ENCODE results near the gene FHDC1.

FHDC1 gene

DNA sequence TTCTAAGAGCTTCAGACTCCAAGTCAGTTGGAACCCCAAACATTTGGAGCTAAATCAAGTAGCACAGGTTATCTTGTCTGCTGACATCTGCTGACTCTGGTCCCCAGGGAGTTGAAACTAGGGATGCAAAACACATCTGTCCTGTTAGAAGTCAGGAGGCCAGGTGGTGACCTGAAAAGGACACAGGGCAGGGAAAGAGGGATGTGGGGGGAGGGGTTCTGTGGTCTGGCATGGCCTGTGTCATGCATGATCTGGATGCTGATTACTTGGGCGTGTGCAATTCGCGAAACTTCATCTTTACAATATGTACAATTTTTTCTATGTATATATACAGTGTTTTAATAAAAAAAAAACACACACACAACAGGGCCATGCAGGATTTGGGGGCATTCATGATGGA, 55.3 kb downstream of the FHDC1 start:
- TF ChIP-seq, protein P1, sequence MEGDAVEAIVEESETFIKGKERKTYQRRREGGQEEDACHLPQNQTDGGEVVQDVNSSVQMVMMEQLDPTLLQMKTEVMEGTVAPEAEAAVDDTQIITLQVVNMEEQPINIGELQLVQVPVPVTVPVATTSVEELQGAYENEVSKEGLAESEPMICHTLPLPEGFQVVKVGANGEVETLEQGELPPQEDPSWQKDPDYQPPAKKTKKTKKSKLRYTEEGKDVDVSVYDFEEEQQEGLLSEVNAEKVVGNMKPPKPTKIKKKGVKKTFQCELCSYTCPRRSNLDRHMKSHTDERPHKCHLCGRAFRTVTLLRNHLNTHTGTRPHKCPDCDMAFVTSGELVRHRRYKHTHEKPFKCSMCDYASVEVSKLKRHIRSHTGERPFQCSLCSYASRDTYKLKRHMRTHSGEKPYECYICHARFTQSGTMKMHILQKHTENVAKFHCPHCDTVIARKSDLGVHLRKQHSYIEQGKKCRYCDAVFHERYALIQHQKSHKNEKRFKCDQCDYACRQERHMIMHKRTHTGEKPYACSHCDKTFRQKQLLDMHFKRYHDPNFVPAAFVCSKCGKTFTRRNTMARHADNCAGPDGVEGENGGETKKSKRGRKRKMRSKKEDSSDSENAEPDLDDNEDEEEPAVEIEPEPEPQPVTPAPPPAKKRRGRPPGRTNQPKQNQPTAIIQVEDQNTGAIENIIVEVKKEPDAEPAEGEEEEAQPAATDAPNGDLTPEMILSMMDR (IDR thresholded peaks at IDR 0.05; ENCODE audit: extremely low read depth, insufficient read depth, missing control alignments): no peak
- in situ Hi-C loops (cut with MboI; ENCODE audit: low pct_unique_long_range_greater_than_20kb, low sequenced_read_pairs, unreplicated experiment): no loop called here
- no peak for DNase-seq (ENCODE audit: low spot score)

DNA sequence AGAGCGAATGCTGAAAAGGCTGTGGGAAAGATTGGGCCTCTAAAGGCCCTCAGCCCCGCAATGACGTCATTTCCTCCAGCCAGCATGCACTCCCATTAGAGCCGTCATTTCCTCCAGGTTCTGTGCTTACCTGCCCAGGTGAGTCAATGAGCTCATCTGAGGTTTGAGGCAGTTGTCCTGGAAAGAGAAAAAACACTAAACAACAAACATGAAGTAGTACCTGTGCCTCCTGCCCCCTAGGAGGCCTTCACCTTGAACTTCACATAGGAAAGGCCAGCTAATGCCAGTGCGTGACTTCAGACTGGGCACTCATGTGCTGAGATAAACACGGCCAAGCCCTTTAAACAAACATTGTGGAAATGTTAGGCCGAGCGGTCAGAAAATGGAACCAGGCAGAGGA, 55.9 kb downstream of the FHDC1 start:
- in situ Hi-C loops (cut with MboI; ENCODE audit: low pct_unique_long_range_greater_than_20kb, low sequenced_read_pairs, unreplicated experiment): no loop called here
- TF ChIP-seq, protein P1 (IDR thresholded peaks at IDR 0.05; ENCODE audit: extremely low read depth, insufficient read depth, missing control alignments): no peak
- no peak for DNase-seq (ENCODE audit: low spot score)

- no peak for DNase-seq (ENCODE audit: low spot score)
- TF ChIP-seq, protein P1 (IDR thresholded peaks at IDR 0.05; ENCODE audit: extremely low read depth, insufficient read depth, missing control alignments): no peak
- in situ Hi-C loops (cut with MboI; ENCODE audit: low pct_unique_long_range_greater_than_20kb, low sequenced_read_pairs, unreplicated experiment): no loop called here
Measured at GRCh38 chr4:152992466-152992865, 56.3 kb downstream of the FHDC1 start.

DNA sequence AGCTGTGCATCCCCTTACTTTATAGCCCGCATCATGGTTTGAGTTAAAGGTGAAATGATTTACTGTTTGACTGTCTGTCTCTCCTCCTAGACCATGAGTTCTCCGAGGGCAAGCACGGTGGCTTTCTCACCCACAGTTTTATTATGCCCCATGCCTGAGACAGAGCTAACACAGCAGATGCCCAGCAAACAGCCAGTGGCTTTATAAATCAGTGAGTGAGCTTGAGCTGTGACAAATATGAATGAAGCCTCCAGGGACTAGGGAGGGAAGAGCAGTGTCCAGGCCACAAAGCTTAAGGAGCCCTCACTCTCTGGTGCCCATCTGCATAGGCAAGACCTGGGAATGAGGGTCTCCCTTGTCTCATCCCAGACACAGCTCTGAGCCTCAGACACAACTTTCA, 57.9 kb downstream of the FHDC1 start:
- DNase-seq (ENCODE audit: low spot score): no peak
- TF ChIP-seq, protein P1 (IDR thresholded peaks at IDR 0.05; ENCODE audit: extremely low read depth, insufficient read depth, missing control alignments): no peak
- in situ Hi-C loops (cut with MboI; ENCODE audit: low pct_unique_long_range_greater_than_20kb, low sequenced_read_pairs, unreplicated experiment): no loop called here

GRCh38 chr4:152996111-152996571, 60.0 kb downstream of the FHDC1 start:
- in situ Hi-C loops (cut with MboI; ENCODE audit: low pct_unique_long_range_greater_than_20kb, low sequenced_read_pairs, unreplicated experiment): no loop called here
- TF ChIP-seq, protein P1 (IDR thresholded peaks at IDR 0.05; ENCODE audit: extremely low read depth, insufficient read depth, missing control alignments): no peak
- no peak for DNase-seq (ENCODE audit: low spot score)

DNA sequence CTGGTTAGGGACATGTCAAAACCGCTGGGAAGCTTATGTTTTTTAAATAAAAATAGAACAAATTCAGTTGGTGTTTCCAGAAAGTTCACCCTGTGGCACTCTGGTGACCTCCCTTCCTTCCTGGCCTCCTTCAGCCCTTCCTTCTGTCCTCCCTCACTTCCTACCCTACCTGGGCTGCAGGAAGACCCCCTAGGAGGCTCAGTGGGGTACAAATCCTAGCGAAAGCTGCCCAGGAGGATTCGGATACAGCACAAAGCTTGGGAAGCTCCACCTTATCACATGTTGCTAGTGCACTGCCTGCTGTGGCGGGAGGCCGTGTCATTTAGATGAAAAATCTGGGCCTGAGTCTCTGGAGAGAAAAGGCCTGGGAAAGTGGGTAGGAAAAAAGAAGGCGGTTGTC, 60.5 kb downstream of the FHDC1 start:
- DNase-seq (ENCODE audit: low spot score): no peak
- TF ChIP-seq, protein P1 (IDR thresholded peaks at IDR 0.05; ENCODE audit: extremely low read depth, insufficient read depth, missing control alignments): no peak
- in situ Hi-C loops (cut with MboI; ENCODE audit: low pct_unique_long_range_greater_than_20kb, low sequenced_read_pairs, unreplicated experiment): no loop called here

DNA sequence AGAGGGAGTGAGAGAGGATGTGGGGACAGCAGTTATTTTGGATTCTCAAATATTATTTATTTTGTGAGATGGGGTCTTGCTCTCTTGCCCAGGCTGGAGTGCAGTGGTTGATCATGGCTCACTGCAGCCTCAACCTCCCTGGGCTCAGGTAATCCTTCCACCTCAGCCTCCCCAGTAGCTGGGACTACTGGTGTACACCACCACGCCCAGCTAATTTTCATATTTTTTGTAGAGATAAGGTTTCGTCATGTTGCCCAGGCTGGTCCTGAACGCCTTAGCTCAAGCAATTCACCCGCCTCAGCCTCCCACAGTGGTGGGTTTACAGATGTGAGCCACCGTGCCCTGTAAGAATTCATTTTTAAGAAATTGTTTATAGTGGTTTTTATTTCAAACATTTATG, 61.2 kb downstream of the FHDC1 start:
- TF ChIP-seq, protein P1 (IDR thresholded peaks at IDR 0.05; ENCODE audit: extremely low read depth, insufficient read depth, missing control alignments): no peak
- in situ Hi-C loops (cut with MboI; ENCODE audit: low pct_unique_long_range_greater_than_20kb, low sequenced_read_pairs, unreplicated experiment): no loop called here
- no peak for DNase-seq (ENCODE audit: low spot score)
